Iris pigment epithelial cell (primary cell): ENCODE data around the gene STRA6.

Source experiments
- DNase-seq: peaks from one replicate; pipeline ENCODE4 v3.0.0-alpha.2; 2011; ENCODE audit warnings: low read depth

Gene STRA6

DNA sequence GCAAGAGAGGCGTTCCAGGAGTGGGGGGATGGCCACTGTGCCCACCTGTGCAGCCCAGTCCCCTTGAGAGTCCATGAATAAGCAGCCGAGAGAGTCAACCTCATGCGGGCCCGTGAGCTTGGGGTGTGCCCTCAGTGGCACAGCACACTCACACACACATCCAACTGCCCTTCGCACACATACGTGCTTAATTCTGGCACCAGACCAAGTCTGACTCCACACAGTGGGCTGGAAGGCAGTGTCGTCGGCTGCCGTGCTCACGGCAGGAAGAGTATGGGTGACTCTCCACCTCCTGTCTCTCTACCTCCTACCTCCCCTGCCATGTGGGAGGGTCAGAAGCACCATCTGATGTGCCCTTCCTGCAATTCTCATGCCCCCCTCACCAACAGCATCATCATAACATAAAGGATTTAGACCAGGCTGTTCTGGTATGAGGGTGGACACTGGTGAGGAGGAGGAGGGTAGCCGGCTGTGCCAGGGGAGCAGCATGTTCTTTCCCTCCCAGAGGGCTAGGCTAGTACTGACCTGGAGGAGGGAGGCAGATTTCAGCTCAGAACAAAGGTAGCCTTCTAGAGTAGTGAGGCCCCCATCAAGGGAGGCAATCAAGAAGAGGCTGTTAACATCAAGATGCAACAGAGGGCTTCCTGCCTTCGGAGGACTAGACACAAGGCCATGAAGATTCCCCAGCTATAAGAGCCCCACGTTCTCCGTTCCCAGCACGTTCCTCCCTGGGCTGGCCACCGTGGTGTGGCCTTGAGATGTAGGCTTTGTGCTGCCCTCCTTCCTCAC lies 5.3 kb upstream of the STRA6 start:
- no peak for DNase-seq

- DNase-seq = peak; percentile 59
Measured at GRCh38 chr15:74206801-74207281, 4.3 kb upstream of the STRA6 start.

GRCh38 chr15:74205582-74205947 lies 3.0 kb upstream of the STRA6 start:
- no peak for DNase-seq

DNA sequence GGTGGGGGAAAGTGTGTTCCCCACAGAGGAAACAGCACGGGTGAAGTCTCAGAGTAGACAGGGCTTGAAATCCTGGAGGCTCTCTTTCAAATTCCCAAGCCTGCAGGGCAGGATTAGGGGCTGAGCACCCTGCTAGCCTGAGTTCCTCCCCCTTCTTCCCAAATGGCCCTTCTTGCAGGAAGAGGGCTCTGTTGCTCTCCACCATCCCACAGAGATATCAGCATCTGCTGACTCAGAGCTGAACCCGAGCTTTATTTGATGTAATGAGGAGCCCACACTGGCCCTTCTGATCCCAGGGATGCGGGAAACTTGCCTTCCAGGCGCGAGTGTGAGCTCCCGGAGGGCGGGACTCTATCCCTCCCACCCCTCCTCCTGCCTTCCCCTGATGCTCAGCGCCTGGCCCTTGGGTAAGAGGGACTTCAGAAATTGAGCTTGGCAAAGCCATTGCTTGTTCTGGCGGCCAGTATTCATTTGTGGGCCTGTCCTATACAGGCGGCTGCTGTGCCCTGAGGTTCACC lies 1.4 kb upstream of the STRA6 start:
- DNase-seq = peak; percentile 80

GRCh38 chr15:74201710-74202420 lies 722 bp downstream of the STRA6 start:
- DNase-seq = peak; percentile 68

DNA sequence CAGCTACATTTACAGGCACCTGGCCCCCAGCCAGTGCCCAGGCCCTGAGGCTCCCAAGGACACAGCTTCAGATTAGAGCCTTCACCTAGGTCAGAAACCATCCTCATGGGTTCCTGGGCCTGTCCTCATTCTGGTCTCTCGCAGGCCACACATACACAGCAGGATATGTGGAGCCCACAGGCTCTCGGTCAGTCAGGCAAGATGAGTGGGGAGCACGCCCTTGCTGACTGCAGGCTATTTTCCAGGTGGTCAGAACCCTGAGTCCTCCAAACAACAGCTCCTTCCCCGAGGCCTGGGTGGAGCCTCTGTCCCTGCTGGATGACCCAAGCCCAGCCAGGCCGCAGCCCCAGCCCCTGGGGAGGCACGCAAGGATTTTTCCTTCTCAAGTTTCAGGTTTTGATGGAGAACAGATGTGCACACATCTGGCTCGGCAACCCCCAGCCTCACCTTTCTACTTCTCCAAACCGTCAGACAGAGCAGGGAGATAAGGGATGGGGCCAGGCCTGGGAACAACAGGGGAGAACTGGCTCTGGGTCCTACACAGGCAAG lies 1.6 kb downstream of the STRA6 start:
- DNase-seq = no peak

- peak; percentile 88 for DNase-seq
Measured at GRCh38 chr15:74200412-74200815, 2.2 kb downstream of the STRA6 start.

DNA sequence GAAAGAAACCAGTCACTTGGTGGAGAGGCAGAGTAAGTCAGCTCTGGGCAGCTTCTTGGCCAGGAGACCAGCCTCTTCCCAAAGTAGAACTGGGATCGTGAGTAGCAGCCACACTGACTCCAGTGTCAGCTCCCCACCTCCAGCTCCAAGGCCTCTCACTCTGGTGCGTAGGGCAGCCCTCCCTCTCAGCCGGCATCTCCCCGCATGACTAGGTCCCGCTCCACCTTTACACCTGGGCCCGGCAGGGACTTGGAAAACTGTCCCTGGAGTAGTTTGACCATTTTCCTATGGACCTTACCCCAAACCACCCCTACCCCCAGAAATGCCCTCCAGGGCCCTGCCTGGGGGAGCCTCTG lies 3.3 kb downstream of the STRA6 start:
- no peak for DNase-seq

GRCh38 chr15:74197176-74197965 lies 5.2 kb downstream of the STRA6 start:
- DNase-seq = no peak

- peak; percentile 89 for DNase-seq
Measured at GRCh38 chr15:74196175-74196574, 6.4 kb downstream of the STRA6 start.

- DNase-seq = no peak
Measured at GRCh38 chr15:74194572-74195559, 7.7 kb downstream of the STRA6 start.

DNA sequence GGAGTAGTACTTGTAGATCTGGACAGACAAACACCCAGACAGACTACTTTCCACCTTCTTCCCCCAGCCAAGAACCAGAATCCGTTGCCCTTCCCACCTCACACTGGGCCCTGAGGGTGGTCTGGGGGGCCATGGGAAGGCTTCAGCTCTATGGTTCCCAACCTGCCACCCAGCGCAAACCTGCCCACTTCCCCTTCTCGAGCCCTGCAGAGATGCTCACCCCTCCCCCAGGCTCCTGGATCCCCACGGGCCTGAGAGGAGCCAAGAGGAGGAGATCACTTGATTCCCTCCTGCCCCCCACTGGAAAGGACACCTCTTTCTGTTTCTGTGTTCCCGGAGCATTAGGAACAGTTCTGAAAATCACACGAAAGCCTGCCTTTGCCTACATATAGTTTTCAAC lies 8.7 kb downstream of the STRA6 start:
- no peak for DNase-seq

- DNase-seq = peak; percentile 95
Measured at GRCh38 chr15:74193299-74193718, 9.3 kb downstream of the STRA6 start.

GRCh38 chr15:74192751-74193150 lies 9.8 kb downstream of the STRA6 start:
- no peak for DNase-seq

- no peak for DNase-seq
Measured at GRCh38 chr15:74191798-74192197, 10.8 kb downstream of the STRA6 start.

GRCh38 chr15:74188216-74188615 lies 14.4 kb downstream of the STRA6 start:
- DNase-seq = no peak

DNA sequence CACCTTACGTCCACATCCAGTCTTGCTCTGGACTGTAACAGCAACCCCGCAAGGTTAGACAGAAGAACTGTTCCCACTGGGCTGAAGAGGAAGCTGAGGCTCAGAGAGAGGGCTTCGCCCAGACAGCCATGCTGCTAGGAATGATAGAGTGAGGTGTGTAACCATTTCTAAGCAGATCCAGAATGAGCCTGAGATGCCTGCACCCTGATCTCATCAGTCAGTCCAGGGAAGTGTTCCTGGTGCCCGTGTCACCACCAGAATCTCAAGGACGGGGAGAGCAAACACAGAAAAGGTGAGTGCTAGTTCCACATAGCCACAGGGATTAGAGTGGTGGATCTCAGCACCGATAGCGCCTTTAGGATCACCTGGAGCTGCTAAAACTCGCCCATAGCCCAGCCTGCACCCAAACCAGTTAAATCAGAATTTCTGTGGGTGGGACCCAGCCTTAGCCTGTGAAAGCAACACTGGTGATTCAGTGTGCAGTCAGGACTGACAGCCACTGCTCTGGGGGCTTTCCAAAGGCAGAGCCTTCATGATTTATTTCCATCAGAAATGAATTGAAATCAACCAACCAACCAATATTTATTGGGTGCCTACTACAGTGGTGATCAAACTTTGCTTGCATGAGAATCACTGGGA lies 16.8 kb downstream of the STRA6 start:
- DNase-seq = peak; percentile 27

DNA sequence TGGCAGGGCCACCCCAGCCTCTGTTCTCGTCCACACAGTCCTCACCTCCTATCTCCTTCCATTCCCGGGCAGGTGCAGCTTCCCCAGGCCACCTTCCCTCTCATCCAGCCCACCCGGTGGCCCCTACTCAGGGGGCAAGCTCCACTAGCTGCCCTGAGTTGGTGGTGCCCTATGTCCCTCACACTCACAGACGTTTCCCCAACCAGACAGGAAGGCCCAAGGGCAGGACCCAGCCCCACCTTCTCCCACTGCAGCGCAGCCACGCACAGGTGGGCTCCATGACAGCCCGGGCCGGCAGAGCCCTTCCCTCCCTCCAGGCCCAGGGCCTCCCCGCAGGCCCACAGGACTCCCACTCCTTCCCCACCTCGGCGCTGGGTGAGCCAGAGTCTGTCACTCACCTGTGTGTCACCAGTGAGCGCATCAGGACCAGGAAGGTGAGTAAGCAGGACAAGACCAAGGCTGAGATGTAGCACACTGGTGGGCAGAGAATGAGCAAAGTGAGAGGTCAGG lies 17.9 kb downstream of the STRA6 start:
- no peak for DNase-seq

DNA sequence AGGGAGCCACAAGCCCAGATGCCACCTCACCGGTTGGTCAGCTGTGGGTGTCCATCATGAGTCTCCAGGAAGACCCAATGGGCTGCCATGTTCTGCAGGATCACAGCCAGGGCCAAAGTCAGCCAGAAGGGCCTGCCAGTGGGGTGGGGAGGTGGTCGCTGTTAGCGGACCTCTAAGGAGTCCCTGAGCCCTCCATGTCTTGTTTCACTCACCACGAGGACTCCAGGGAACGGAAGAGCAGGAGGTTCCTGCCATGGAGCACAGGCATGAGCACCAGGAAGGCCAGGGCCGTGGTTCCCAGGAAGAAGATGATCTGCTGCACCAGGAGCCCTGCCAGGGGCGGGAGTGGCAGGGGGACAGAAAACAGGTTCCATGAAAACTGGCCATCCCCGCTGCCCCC lies 20.5 kb downstream of the STRA6 start:
- DNase-seq = no peak
